Ovary (tissue), 3 donors: Measurements from ENCODE around the gene TFDP1.

Experiments used
- EP300 ChIP-seq: sonication (generic); formaldehyde crosslinking; IDR thresholded peaks from one replicate; pipeline ENCODE4 v1.6.1; 2017; ENCODE audit warnings: antibody characterized with exemption
- POLR2A ChIP-seq: fragments of 450-650 bp; IDR thresholded peaks from one replicate; pipeline ENCODE4 v1.6.1; 2017; ENCODE audit warnings: antibody characterized with exemption, mild to moderate bottlenecking, moderate library complexity
- TF ChIP-seq, protein P1 (sequence below), 3 donors: fragments of 450-650 bp in 2 of 3; fragments of 200-600 bp in 1 of 3; IDR thresholded peaks; one replicate each; pipeline versions ENCODE4 v1.5.1 to v1.8.0; 2016 to 2022; ENCODE audit warnings: antibody characterized with exemption in 3 of 3, mild to moderate bottlenecking in 1 of 3
- donor health status: DM: no; HTN: no; CAD: no.

DNA sequence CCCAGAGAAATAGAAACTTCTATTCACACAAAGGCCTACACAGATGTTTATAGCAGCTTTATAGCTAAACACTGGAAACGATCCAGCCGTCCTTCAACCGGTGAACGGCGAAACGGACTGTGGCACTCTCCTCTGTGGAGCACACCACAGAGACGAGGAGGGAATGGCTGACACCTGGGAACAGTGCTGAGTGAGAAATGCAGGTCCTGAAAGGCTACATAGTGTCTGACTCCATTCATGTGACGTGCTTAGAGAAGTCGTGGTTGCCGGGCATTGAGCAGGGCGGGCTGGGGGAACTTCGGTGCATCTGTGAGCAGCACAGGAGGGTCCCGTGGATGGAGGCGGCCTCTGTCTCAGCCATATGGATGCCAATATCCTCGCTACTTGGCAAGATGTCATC, 79.4 kb downstream of the TFDP1 start:
- TF ChIP-seq, protein P1, sequence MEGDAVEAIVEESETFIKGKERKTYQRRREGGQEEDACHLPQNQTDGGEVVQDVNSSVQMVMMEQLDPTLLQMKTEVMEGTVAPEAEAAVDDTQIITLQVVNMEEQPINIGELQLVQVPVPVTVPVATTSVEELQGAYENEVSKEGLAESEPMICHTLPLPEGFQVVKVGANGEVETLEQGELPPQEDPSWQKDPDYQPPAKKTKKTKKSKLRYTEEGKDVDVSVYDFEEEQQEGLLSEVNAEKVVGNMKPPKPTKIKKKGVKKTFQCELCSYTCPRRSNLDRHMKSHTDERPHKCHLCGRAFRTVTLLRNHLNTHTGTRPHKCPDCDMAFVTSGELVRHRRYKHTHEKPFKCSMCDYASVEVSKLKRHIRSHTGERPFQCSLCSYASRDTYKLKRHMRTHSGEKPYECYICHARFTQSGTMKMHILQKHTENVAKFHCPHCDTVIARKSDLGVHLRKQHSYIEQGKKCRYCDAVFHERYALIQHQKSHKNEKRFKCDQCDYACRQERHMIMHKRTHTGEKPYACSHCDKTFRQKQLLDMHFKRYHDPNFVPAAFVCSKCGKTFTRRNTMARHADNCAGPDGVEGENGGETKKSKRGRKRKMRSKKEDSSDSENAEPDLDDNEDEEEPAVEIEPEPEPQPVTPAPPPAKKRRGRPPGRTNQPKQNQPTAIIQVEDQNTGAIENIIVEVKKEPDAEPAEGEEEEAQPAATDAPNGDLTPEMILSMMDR (IDR thresholded peaks at IDR 0.05) = no peak
- TF ChIP-seq POLR2A (no peak), EP300 (no peak)
